HG02759 (cell line): ENCODE measurements around the gene EHBP1.
"Not testable (repeated sequence)": the region's sequence is repeated elsewhere in the genome, so short reads cannot be mapped to it uniquely, and the experiment has no call there.

Experiments used
- ATAC-seq: cut with Tn5 transposase; IDR thresholded peaks from one replicate; pipeline ENCODE4 v1.9.1; 2021; ENCODE audit warnings: mild to moderate bottlenecking, moderate library complexity; ENCODE audit not compliant: unreplicated experiment

Gene EHBP1

DNA sequence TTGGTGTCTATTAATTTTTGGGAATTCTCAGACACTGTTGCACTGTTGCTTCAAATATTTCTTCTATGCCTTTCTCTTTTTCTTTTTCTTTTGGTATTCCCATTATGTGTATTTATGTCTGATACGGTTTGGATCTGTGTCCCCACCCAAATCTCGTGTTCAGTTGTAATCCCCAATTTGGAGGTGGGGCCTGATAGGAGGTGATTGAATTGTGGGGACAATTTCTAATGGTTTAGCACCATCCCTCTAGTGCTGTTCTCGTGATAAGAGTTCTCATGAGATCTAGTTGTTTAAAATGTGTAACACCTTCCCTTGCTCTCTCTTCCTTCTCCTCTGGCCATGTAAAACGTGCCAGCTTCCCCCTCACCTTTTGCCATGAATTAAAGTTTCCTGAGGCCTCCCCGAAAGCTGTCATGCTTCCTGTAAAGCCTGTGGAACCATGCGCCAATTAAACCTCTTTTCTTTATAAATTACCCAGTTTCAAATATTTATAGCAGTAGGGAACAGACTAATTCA is 26.8 kb downstream of the EHBP1 start:
- ATAC-seq: no peak

GRCh38 chr2:62733546-62733945 is 28.0 kb downstream of the EHBP1 start:
- no peak for ATAC-seq

DNA sequence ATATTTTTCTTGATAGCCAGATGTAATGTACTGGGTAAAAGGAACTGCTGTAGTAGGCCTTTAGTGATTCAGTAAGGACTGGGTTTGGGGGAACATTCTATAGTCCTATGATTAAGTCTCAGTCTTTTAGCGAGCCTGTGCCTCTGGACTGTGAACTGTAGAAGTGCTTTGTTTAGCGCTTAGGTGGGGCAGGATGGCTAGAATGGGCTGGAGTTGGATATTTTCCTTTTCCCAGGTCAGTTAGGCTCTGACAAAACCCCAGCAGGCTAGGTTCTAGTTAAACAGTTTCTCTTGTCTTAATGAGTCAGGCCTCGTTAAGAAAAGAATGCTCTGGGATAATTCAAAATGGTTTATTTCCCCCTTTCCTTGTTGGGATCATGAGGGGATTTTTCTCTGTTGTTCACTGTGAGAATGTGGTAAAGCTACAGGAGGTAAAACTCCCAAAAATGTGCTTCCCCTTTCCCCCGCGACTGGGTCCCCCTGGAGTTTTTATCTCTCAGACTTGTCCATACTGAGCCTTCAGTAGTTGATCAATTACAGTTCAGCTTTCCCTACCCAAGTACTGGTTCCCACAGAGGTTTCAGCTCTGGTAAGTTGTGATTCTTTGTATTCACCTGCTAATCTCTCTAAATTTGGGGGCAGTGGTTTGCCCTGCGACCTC is 31.5 kb downstream of the EHBP1 start:
- peak; percentile 50 for ATAC-seq

DNA sequence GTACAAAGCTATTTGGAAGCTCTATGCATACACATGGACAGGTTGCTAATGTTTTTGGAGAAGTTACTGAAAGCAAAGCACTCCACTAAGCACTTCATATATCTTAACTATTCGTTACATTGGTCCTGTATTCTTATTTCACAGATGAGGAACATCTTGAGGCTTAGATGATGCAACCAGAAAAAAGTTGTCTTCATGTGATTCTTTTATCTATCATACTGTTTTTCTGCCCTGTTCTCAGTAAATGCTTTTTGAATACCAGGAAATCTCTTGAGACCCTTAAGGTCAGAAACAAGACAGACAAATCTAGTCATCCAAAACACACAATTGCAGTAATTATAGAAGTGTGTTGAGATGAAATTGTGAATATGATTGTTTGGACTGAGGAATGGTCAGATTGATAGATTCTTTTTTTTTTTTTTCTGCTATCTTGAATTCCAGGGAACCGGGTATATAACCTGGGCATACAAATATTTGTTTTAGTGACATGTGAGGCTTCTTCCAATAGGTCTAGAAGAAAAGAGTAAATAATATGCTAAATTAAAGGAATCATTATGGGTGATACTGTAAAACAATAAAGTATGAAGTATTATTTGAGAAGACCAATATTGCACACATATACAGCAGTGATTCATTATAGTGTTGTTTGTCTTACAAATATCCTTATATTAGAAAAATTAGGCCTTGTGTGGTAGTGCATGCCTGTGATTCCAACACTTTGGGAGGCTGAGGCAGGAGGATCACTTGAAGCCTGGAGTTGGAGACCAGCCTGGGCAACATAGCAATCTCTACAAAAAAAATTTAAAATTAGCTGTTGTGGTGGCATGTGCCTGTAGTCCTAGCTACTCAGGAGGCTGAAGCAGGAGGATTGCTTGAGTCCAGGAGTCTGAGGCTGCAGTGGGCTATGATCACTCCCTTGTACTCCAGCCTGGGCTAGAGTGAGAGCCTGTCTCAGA is 33.7 kb downstream of the EHBP1 start:
- ATAC-seq: no peak

- no peak for ATAC-seq
These were observed 34.7 kb downstream of the EHBP1 start for GRCh38 chr2:62740221-62740620.

GRCh38 chr2:62741127-62741526 is 35.6 kb downstream of the EHBP1 start:
- no peak for ATAC-seq

DNA sequence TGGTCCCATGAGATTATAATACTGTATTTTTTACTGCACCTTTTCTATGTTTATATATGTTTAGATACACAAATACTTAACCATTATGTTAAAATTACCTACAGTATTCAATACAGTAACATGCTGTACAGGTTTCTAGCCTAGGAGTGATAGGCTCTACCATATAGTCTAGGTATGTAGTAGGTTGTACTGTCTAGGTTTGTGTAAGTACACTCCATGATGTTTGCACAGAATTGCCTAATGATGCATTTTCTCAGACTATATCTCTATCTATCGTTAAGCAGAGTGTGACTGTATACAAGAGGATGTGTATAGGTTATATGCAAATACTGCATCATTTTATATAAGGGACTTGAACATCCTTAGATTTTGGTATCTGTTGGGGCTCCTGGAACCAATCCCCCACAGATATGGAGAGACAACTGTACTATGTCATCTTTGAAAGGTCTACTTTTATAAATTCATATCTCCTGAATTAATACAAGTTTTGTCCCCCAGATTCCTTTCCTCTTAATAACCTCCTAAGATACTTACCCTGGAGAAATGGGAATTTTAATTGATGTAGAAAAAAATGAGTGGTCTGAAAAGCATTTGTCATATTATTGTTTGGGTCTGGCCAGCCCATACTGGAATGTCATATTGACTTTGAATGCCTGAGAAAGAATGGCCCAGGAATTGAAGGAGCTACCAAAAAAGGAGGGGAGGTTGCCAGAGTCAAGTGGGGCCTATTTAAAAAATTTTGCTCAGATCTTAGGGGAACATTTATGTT is 36.6 kb downstream of the EHBP1 start:
- ATAC-seq: no peak

- ATAC-seq: no peak
These were observed 38.0 kb downstream of the EHBP1 start for GRCh38 chr2:62743506-62743905.

- no peak for ATAC-seq
These were observed 39.1 kb downstream of the EHBP1 start for GRCh38 chr2:62744603-62745002.

DNA sequence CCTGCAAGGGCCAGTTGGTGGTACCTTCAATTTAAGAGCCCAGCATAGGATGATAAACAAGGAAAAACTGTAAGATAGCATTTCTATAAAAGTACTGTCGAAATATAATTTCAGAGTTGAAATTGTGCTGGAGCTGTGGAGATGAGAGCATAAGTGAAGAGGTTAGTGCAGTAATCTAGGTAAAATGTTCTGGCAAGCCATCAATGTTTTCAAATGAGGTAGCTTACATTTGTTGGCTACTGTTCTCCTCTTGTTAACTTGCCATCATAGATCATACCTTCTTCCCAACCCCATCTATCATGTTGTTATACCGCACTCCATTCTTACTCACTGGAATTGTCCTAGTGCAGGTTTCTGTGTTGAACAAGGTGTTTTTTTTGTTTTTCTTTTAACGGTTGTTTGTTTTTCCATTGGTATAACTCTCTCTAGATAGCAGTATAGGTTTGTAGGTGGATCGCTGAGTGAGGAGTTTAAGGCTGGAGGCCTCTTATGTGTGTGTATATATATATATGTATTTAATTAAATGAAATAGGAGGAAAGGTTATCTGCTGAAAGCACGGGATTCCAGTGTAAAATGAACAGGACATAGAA is 40.5 kb downstream of the EHBP1 start:
- no peak for ATAC-seq

- ATAC-seq: no peak
These were observed 41.7 kb downstream of the EHBP1 start for GRCh38 chr2:62747169-62747568.

GRCh38 chr2:62747876-62748275 is 42.4 kb downstream of the EHBP1 start:
- ATAC-seq: no peak

GRCh38 chr2:62749111-62749510 is 43.6 kb downstream of the EHBP1 start:
- not testable (repeated sequence) for ATAC-seq

DNA sequence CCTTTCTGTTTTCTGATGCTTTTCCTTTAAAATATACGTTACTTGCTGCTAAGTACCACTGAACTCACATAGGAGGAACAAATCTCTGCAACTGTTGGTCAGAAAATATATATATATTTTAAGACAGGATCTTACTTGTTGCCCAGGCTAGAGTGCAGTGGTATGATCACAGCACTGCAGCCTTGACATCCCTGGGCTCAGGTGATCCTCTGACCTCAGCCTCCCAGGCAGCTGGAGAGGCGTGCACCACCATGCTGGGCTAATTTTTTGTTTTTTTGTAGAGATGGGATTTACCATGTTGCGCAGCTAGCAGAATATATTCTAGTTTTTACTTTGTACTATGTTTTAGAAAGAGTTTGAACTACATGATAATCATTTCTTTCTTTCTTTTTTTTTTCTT is 51.5 kb downstream of the EHBP1 start:
- ATAC-seq: no peak

DNA sequence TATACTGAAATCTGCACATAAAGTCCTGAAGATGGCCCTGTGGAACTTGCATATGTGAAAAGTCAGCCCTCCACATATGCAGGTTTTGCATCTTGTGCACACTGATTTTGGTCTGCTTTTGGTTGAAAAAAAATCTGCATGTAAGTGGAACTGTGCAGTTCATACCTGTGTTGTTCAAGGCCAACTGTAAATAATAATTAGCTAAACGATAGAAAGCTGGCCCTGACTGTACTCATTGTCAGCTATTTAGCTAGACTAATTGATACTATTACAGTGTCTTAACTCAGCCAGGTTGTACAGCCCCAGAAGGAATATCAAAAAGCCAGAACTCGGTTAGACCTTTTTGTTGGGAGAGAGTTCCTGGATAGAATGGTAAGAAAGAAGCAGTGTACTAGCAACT is 54.5 kb downstream of the EHBP1 start:
- ATAC-seq: no peak

DNA sequence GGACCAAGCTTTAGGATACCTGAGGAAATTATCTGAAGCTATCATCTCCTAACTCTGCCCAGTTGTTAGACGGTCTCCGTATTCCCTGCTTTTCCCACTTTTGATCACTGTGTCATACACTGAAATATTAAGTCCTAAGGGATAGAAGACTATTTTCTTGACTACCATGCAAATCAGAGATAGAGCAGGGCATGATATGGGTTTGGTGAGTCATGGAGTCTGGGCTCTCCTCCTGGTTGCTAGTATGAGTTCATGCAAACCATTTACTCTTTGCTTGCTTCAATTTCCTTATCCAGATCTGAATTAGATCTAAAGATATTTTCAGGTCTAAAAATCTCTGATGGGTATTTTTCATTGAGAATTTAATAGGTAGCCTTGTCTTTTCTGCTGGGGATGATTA is 55.0 kb downstream of the EHBP1 start:
- ATAC-seq: no peak

- ATAC-seq: no peak
These were observed 60.3 kb downstream of the EHBP1 start for GRCh38 chr2:62765619-62766376.

GRCh38 chr2:62768615-62769014 is 63.1 kb downstream of the EHBP1 start:
- no peak for ATAC-seq

- ATAC-seq: no peak
These were observed 65.1 kb downstream of the EHBP1 start for GRCh38 chr2:62770629-62771028.
